AG09309 (cell line): Measurements from ENCODE around the gene RNF223.

ENCODE experiments used
- DNase-seq: peaks from one replicate; pipeline ENCODE4 v3.0.0-alpha.2; 2010; ENCODE audit warnings: low read depth
- H3K4me3 ChIP-seq: 2 replicates; pipeline ENCODE4 v1.5.1; 2011; ENCODE audit warnings: mild to moderate bottlenecking, low read depth, low read length, moderate library complexity; ENCODE audit not compliant: control insufficient read depth
- CTCF ChIP-seq: IDR thresholded peaks from 2 replicates; pipeline ENCODE4 v1.5.1; 2011; ENCODE audit warnings: mild to moderate bottlenecking, low read depth, low read length, inconsistent platforms; ENCODE audit not compliant: insufficient read depth, control insufficient read depth; ENCODE audit errors: missing control alignments

RNF223 gene

GRCh38 chr1:1046767-1047166, 27.3 kb downstream of the RNF223 start:
- no peak for DNase-seq
- no peak overlapping the region for H3K4me3 ChIP-seq
- no peak for TF ChIP-seq CTCF

GRCh38 chr1:1046243-1046642, 27.9 kb downstream of the RNF223 start:
- DNase-seq, result no peak
- TF ChIP-seq CTCF, result no peak
- H3K4me3 ChIP-seq, result no peak overlapping the region

- H3K4me3 ChIP-seq, result no peak overlapping the region
- no peak for DNase-seq
- TF ChIP-seq CTCF, result no peak
Observed at GRCh38 chr1:1045129-1045528, 29.0 kb downstream of the RNF223 start.

GRCh38 chr1:1044455-1045078, 29.5 kb downstream of the RNF223 start:
- DNase-seq, result no peak
- TF ChIP-seq CTCF, result no peak
- no peak overlapping the region for H3K4me3 ChIP-seq

GRCh38 chr1:1043921-1044320, 30.2 kb downstream of the RNF223 start:
- TF ChIP-seq CTCF, result no peak
- no peak for DNase-seq
- no peak overlapping the region for H3K4me3 ChIP-seq

GRCh38 chr1:1043411-1043810, 30.7 kb downstream of the RNF223 start:
- no peak overlapping the region for H3K4me3 ChIP-seq
- no peak for TF ChIP-seq CTCF
- no peak for DNase-seq

- no peak for TF ChIP-seq CTCF
- DNase-seq, result no peak
- no peak overlapping the region for H3K4me3 ChIP-seq
Observed at GRCh38 chr1:1042835-1043234, 31.3 kb downstream of the RNF223 start.
